Kidney (tissue), 14 donors: ENCODE results near the gene PHAF1. TPM values are rescaled to one million over a fixed set of nuclear protein-coding genes. Genes with fewer than 3 reads are reported as not detected.

ENCODE experiments used
- DNase-seq, 5 donors: peaks; one replicate each; pipeline ENCODE4 v3.0.0-alpha.2; 2013 to 2020
- FAIRE-seq: peaks from 2 replicates; lab custom pipeline; 2012; peaks lifted over from hg19 to GRCh38; lab: Jason Lieb, UNC
- H3K27ac ChIP-seq, 2 donors: one replicate each; pipeline ENCODE4 v1.7.0; 2013; ENCODE audit warnings: low read depth in 2 of 2, low read length in 2 of 2, inconsistent platforms in 1 of 2
- H3K27me3 ChIP-seq: one replicate; pipeline ENCODE4 v1.7.1; 2013; ENCODE audit warnings: low read length, inconsistent platforms; ENCODE audit not compliant: control insufficient read depth, insufficient read depth
- H3K36me3 ChIP-seq, 3 donors: one replicate each; pipeline versions ENCODE4 v1.7.0 to v1.7.1; 2013; ENCODE audit warnings: low read length in 3 of 3, control low read depth in 1 of 3, inconsistent platforms in 1 of 3; ENCODE audit not compliant: insufficient read depth in 3 of 3, control insufficient read depth in 2 of 3
- H3K4me1 ChIP-seq, 3 donors: one replicate each; pipeline versions ENCODE4 v1.7.0 to v1.7.1; 2013; ENCODE audit warnings: low read length in 3 of 3, inconsistent platforms in 1 of 3, low read depth in 1 of 3; ENCODE audit not compliant: control insufficient read depth in 2 of 3, insufficient read depth in 2 of 3
- H3K4me3 ChIP-seq, 3 donors: one replicate each; pipeline versions ENCODE4 v1.7.0 to v1.8.1; 2013; ENCODE audit warnings: low read length in 3 of 3, control low read depth in 1 of 3, inconsistent platforms in 1 of 3
- H3K9ac ChIP-seq, 3 donors: one replicate each; pipeline versions ENCODE4 v1.7.0 to v1.7.1; 2013; ENCODE audit warnings: low read length in 3 of 3, control low read depth in 1 of 3, inconsistent platforms in 1 of 3
- H3K9me3 ChIP-seq, 3 donors: one replicate each; pipeline versions ENCODE4 v1.7.0 to v1.7.1; 2013; ENCODE audit warnings: low read length in 3 of 3, control low read depth in 1 of 3, inconsistent platforms in 1 of 3; ENCODE audit not compliant: control insufficient read depth in 2 of 3, insufficient read depth in 1 of 3
- CTCF ChIP-seq: IDR thresholded peaks from 3 replicates; pipeline ENCODE4 v1.5.1; 2012; ENCODE audit warnings: mild to moderate bottlenecking, moderate library complexity, borderline replicate concordance; ENCODE audit not compliant: insufficient read depth; ENCODE audit errors: extremely low read depth
- intact Hi-C: fragments of 100-400 bp; cut with DNase I; formaldehyde crosslinking; loops from one replicate; pipeline ENCODE4 v1.11.1; 2022
- polyA plus RNA-seq: library from polyadenylated mRNA; stranded (reverse); fragments of 350-450 nt; fragmentation: Illumina TruSeq; extraction: RNeasy Lipid Tissue Mini Kit (QIAGEN cat#74804); gene quantifications from one replicate; pipeline ENCODE4 v1.2.3, GENCODE V29; 2014; ENCODE audit warnings: low read depth, low replicate concordance; ENCODE audit not compliant: insufficient read depth
- total RNA-seq: library from RNA; stranded (reverse); fragmentation: NEBNext Ultra II Directional; extraction: Animal tissue kit (Norgen Biotek cat#: 25700); gene quantifications from one replicate; pipeline ENCODE4 v1.2.1, GENCODE V29; 2021
- donor health status: control.
- donor health status: control.
- donor health status: control.
- donor health status: control.
- donor health status: control.
- donor health status: DM: yes; HTN: yes; CAD: no.
- donor health status: Normal renal cell carcinoma (clear cell type).

PHAF1 gene
- total and polyA plus RNA-seq, 2 donors from 2014 or later = 14.3 to 16.9 TPM

GRCh38 chr16:67114793-67115192 is 5.1 kb downstream of the PHAF1 start:
- intact Hi-C loops = no loop called here
- Histone ChIP-seq H3K9ac (no peak overlapping the region), H3K9me3 (no peaks in the 10 kb centered on the region), H3K36me3 (no peaks in the 10 kb centered on the region), H3K27ac (no peak overlapping the region), H3K4me3 (no peak overlapping the region), H3K4me1 (peaks cover 0 to 11% (median 6%) of the 10 kb centered on the region in 3 donors), H3K27me3 (no peaks in the 10 kb centered on the region)
- no peak for TF ChIP-seq CTCF
- DNase-seq = no peak
- no peak for FAIRE-seq

- Histone ChIP-seq H3K36me3 (peaks cover 0 to 7% (median 6%) of the 10 kb centered on the region in 3 donors), H3K4me1 (peaks cover 0 to 8% (median 6%) of the 10 kb centered on the region in 3 donors), H3K4me3 (no peak overlapping the region), H3K27ac (no peak overlapping the region), H3K27me3 (no peaks in the 10 kb centered on the region), H3K9ac (no peak overlapping the region), H3K9me3 (no peaks in the 10 kb centered on the region)
- DNase-seq (no peak), FAIRE-seq (no peak)
- intact Hi-C loops = no loop called here
- TF ChIP-seq CTCF = no peak
Measured at GRCh38 chr16:67115639-67116038, 5.9 kb downstream of the PHAF1 start.

GRCh38 chr16:67116388-67117311 is 6.9 kb downstream of the PHAF1 start:
- no peak overlapping the region for H3K4me3 ChIP-seq
- intact Hi-C loops = no loop called here
- TF ChIP-seq CTCF = no peak
- peaks cover 0 to 10% (median 7%) of the 10 kb centered on the region in 3 donors for H3K36me3 ChIP-seq
- no peak overlapping the region for H3K27ac ChIP-seq
- H3K27me3 ChIP-seq = no peaks in the 10 kb centered on the region
- H3K9me3 ChIP-seq = no peaks in the 10 kb centered on the region
- DNase-seq = no peak
- H3K4me1 ChIP-seq = peaks cover 0 to 6% (median 6%) of the 10 kb centered on the region in 3 donors
- FAIRE-seq = no peak
- no peak overlapping the region for H3K9ac ChIP-seq
